ENCODE measurements around the gene KRTAP10-4. TPM values are rescaled to one million over a fixed set of nuclear protein-coding genes. Genes with fewer than 3 reads are reported as not detected.
"Not testable (repeated sequence)": the region's sequence is repeated elsewhere in the genome, so short reads cannot be mapped to it uniquely, and the experiment has no call there.

The KRTAP10-4 gene
- total RNA-seq, result not detected in 2 replicates

GRCh38 chr21:44573630-44574456 is at the start of gene KRTAP10-4:
KRTAP10-4 (plus strand) TSS chr21:44573729; CDS start chr21:44573759, 30 bp downstream.
- not testable (repeated sequence) for DNase-seq (ENCODE audit: extremely low read depth, low read depth, low spot score)

- no peak for DNase-seq (ENCODE audit: extremely low read depth, low read depth, low spot score)
Measured at GRCh38 chr21:44524414-44525371, 48.8 kb upstream of the KRTAP10-4 start.

- DNase-seq (ENCODE audit: extremely low read depth, low read depth, low spot score), result no peak
Measured at GRCh38 chr21:44525391-44526095, 48.0 kb upstream of the KRTAP10-4 start.

- DNase-seq (ENCODE audit: extremely low read depth, low read depth, low spot score), result no peak
Measured at GRCh38 chr21:44526096-44526997, 47.2 kb upstream of the KRTAP10-4 start.

- no peak for DNase-seq (ENCODE audit: extremely low read depth, low read depth, low spot score)
Measured at GRCh38 chr21:44527156-44527982, 46.2 kb upstream of the KRTAP10-4 start.

- no peak for DNase-seq (ENCODE audit: extremely low read depth, low read depth, low spot score)
Measured at GRCh38 chr21:44527983-44528633, 45.4 kb upstream of the KRTAP10-4 start.

- no peak for DNase-seq (ENCODE audit: extremely low read depth, low read depth, low spot score)
Measured at GRCh38 chr21:44528634-44528995, 44.9 kb upstream of the KRTAP10-4 start.

- DNase-seq (ENCODE audit: extremely low read depth, low read depth, low spot score), result no peak
Measured at GRCh38 chr21:44529011-44529421, 44.5 kb upstream of the KRTAP10-4 start.

- DNase-seq (ENCODE audit: extremely low read depth, low read depth, low spot score), result no peak
Measured at GRCh38 chr21:44529503-44530125, 43.9 kb upstream of the KRTAP10-4 start.

- no peak for DNase-seq (ENCODE audit: extremely low read depth, low read depth, low spot score)
Measured at GRCh38 chr21:44530221-44530902, 43.2 kb upstream of the KRTAP10-4 start.

- no peak for DNase-seq (ENCODE audit: extremely low read depth, low read depth, low spot score)
Measured at GRCh38 chr21:44530903-44531605, 42.5 kb upstream of the KRTAP10-4 start.

- DNase-seq (ENCODE audit: extremely low read depth, low read depth, low spot score), result no peak
Measured at GRCh38 chr21:44531606-44532564, 41.6 kb upstream of the KRTAP10-4 start.

- no peak for DNase-seq (ENCODE audit: extremely low read depth, low read depth, low spot score)
Measured at GRCh38 chr21:44532712-44533111, 40.8 kb upstream of the KRTAP10-4 start.

GRCh38 chr21:44533121-44533890 is 40.2 kb upstream of the KRTAP10-4 start:
- DNase-seq (ENCODE audit: extremely low read depth, low read depth, low spot score), result no peak

Data from glomerular endothelial cell (primary cell).